OCI-LY3 (cell line): Measurements from ENCODE around the gene FANCD2OS.

ENCODE experiments used
- CTCF ChIP-seq: fragments of 200-600, 300-600 bp; sonication (generic); IDR thresholded peaks from 2 replicates; pipeline ENCODE4 v1.5.1; 2014; ENCODE audit warnings: antibody characterized with exemption, low read length, low read depth
- EZH2phosphoT487 ChIP-seq: fragments of 200-600 bp; shearing (Covaris generic); IDR thresholded peaks from 2 replicates; pipeline ENCODE4 v1.6.1; 2018; ENCODE audit warnings: antibody characterized with exemption, mixed run types, low read depth

GRCh38 chr3:10106919-10107318, 1.1 kb downstream of the FANCD2OS start:
- no peak for TF ChIP-seq CTCF
- no peak for TF ChIP-seq EZH2phosphoT487
